AG09309 (cell line): ENCODE measurements around the gene SNAI3.

Source experiments
- DNase-seq: peaks from one replicate; pipeline ENCODE4 v3.0.0-alpha.2; 2010; ENCODE audit warnings: low read depth
- H3K4me3 ChIP-seq: 2 replicates; pipeline ENCODE4 v1.5.1; 2011; ENCODE audit warnings: mild to moderate bottlenecking, low read depth, low read length, moderate library complexity; ENCODE audit not compliant: control insufficient read depth
- CTCF ChIP-seq: IDR thresholded peaks from 2 replicates; pipeline ENCODE4 v1.5.1; 2011; ENCODE audit warnings: mild to moderate bottlenecking, low read depth, low read length, inconsistent platforms; ENCODE audit not compliant: insufficient read depth, control insufficient read depth; ENCODE audit errors: missing control alignments

The SNAI3 gene

DNA sequence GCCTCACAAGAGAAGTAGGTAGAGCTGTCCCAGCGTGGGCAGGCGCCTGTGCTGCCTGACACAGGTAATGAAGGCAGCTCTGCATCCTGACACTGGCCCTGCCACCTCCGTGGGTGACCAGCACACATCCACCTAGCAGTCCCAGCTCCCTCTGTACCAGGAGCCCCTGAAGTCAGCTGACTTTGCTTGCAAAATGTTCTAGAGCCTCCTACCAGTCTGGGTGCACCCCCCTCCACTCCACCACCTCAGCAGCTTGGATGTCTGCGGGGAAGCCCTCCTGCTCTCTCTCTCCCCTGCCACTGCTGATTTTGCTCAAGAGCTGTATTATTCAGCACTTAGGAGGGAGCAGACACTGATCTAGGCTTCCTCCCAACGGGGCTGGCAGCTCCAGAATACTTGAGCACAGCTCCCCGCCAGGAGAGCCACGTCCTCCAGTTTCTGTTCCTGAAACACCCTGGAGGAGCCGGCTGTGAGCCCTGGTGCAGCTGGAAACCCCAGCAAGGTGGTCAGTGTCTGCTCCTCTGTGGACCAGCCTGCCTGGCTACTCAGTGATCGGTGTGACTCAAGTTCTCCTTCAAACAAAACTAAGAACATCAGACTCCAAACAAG is 18.9 kb upstream of the SNAI3 start:
- no peak for DNase-seq
- peak overlapping the region; percentile 52 for H3K4me3 ChIP-seq
- no peak for TF ChIP-seq CTCF

DNA sequence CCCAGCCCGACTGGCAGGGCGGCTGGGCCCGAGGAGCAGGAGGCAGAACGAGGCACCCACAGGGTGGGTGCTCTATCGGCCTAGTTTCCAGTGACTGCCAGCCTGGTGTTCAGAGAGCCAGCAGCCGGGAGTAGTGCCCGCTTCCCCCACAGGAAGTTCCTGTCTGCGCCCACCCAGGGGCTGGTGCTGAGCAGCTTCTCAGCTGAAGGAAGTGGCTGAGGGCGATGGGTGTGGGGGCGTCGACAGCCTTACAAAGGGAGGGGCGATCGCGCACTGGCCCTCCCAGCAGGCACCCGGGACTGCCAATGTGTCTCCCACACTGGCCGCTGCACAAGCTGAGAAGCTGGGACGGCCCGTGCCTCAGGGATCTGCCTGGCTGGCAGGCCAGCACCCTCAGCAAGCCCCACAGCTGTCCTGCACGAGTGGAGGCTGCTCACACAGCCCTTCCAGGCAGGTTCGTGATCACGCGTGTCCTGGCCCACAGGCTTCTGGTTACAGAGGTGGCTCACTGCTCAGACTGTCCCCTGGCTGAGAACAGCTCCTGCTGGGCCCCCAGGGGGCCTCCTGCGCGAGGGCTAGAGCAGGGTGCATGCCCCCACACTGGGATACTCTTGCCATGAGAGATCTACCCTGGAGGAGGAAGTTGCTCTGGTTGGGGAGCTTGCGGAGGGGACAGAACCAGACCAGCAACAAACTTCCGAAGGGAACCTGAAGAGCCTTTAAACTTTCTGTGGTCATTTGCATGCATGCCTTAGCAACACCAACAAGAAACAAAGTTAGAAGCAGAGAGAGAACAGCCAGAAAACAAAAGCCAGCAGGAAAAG is 17.4 kb upstream of the SNAI3 start:
- no peak for DNase-seq
- no peak for TF ChIP-seq CTCF
- no peak overlapping the region for H3K4me3 ChIP-seq

DNA sequence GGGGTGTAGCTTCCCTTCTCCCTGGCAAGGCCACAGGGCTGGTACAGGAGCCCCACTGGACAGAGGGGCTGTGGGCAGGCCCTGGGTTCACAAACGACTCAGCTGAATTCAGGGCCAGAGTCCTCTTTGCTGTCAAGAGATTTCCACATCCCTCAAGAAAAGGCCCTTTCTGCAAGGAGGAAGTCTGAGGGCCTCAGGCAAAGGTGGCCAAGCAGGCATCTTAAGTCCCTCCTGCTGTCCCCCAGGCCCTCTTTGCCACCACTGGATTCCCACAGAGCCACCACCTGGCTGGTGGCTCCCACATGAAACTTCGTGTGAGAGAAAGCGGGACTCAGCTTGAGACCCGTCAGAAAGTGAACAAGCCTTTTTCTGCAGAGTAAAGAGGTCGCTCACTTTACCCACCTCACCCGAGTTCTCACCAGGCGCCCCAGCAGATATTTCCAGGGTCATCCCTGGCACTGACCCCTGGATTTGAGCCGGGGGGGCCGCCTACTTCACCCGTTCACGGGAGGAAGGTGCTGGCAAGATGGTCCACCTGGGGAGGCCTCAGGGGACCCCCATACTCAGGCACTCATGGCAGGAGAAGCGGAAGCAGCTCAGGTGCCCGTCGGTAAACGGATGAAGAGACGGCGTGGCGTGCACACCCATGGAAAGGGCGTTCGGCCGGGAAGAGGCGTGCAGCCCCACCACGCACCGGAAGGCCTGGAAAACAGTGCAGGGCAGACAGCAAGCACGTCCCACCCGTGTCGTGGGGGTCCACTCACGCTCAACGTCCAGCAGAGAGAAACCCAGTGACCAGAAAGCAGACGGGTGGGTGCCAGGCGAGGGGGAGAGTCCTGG is 16.3 kb upstream of the SNAI3 start:
- DNase-seq, result no peak
- H3K4me3 ChIP-seq, result no peak overlapping the region
- no peak for TF ChIP-seq CTCF

GRCh38 chr16:88701581-88702370 is 15.5 kb upstream of the SNAI3 start:
- DNase-seq, result no peak
- no peak overlapping the region for H3K4me3 ChIP-seq
- TF ChIP-seq CTCF, result no peak

- H3K4me3 ChIP-seq, result no peak overlapping the region
- DNase-seq, result no peak
- TF ChIP-seq CTCF, result no peak
Measured at GRCh38 chr16:88700636-88701482, 14.6 kb upstream of the SNAI3 start.

DNA sequence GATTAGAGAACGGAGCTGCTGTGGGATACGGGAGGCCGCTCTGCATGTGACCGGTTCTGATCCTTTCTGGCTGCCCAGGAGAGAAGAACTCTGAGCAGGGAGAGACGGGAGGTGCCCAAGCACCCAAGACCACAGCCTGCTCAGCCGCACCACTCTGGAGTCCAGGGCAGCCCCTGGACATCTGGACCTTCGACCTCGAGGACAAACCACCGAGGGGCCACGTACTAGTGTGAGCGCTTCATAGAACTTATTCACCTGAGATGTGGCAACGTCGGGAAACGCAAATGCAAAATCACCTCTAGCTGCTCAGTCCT is 14.0 kb upstream of the SNAI3 start:
- H3K4me3 ChIP-seq, result no peak overlapping the region
- TF ChIP-seq CTCF, result no peak
- no peak for DNase-seq
